Islet of Langerhans (tissue), 1 donor: ENCODE results near the gene COL8A1.
"Not testable (repeated sequence)": the region's sequence is repeated elsewhere in the genome, so short reads cannot be mapped to it uniquely, and the experiment has no call there.

Experiments
- FAIRE-seq: peaks from one replicate; lab custom pipeline; 2011; peaks lifted over from hg19 to GRCh38; lab: Jason Lieb, UNC

The COL8A1 gene

DNA sequence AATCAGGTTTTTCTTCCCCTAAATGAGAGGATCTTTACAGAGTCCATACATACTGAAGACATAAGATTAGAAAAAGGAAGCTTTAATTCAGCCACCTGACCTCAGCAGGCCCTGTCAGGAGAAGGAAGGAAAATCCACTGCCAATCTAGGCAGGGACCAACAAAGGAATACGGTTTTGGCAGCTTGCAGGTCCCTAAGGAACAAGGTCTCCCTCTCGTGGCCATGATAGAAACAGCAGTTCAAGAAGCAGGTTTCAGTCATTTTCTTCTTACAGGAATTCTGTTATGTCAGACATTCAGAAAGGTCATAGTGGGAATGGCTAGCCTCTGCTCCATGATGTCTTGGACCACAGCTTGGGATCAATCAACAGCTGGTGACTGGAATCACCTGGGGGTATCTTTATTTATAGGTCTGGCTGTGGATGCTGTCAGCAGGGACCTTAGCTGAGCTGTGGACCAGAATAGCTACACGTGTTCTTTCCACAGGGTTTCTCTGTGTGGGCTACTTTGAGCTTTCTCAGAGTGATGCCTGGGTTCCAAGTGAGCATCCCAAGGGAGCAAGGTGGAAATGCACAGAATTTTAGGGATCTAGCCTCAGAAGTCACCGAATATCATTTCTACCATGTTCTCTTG is 169.9 kb downstream of the COL8A1 start:
- no peak for FAIRE-seq

GRCh38 chr3:99809565-99809964 is 171.2 kb downstream of the COL8A1 start:
- FAIRE-seq: no peak

DNA sequence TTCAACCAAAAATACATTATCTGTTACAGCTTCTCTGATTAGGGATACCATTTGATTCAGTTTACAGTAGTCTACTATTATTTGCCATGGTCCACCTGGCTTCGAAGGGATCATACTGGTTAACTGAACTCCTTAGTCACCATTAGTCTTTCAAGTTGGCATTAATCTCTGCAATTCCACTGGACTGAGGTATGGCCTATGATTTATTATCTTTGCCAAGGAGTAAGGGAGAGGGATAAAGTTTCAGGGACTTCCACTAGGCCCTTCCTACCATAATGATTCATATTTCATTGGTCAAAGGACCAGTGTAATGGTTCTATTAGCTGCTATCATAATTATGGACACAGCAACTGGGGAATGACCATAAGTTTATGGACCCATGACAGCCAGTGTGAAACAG is 172.0 kb downstream of the COL8A1 start:
- FAIRE-seq: no peak

DNA sequence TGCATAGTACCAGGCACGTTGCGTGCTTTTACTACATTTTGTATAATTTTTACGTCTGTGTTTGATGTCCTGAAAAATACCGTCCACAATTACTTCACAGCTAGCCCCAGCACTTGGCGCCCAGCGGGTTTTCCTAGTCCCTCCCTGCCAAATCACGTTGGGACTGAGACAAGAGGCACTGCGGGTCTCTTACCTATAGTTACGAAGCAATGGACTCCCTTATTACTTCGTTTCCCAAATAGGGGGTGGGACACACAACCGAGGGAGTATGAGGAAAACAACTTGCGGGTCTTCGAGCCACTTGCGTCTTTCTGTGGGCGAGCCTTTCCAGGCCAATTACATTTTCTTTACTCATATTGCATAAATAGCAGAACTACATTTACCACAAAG is 178.6 kb downstream of the COL8A1 start:
- no peak for FAIRE-seq

GRCh38 chr3:99817437-99818240 is 179.2 kb downstream of the COL8A1 start, which contains the start of gene CMSS1:
TSS of gene CMSS1 (plus strand) at chr3:99817862.
- FAIRE-seq: peak; percentile 98

- no peak for FAIRE-seq
These were observed 180.4 kb downstream of the COL8A1 start for GRCh38 chr3:99818818-99819217.

- peak; percentile 21 for FAIRE-seq
These were observed 185.6 kb downstream of the COL8A1 start for GRCh38 chr3:99823723-99824711.

GRCh38 chr3:99825004-99825640 is 186.7 kb downstream of the COL8A1 start:
- FAIRE-seq: peak; percentile 86

- no peak for FAIRE-seq
These were observed 191.4 kb downstream of the COL8A1 start for GRCh38 chr3:99829844-99830243.

DNA sequence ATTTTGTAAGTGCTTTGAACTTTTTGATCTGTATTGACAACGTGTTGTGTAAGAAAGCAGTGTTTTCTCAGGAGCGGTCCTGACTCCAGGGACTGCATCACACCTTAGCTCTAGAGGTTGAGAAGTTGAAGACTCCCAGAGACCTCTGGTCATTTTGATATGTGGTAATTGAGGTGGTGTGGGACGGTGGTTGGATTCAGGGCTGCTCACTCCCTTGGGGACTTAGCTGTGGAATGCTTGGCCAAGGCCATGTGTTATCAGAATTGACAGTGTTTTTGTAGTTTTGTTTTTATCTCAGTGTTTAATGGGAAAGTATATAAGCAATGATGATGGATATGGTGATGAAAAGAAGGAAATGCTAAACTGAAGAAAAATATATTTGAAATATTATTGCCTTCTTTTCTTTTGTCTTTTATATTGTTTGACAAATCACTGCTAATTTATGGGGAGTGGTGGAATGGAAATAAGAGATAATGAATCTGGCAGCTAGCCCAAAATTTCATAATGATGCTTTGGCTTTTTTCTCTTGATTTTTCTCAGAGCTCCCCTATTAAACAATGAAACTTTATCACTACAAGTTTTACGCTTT is 195.3 kb downstream of the COL8A1 start:
- no peak for FAIRE-seq

- no peak for FAIRE-seq
These were observed 196.0 kb downstream of the COL8A1 start for GRCh38 chr3:99834211-99834957.

DNA sequence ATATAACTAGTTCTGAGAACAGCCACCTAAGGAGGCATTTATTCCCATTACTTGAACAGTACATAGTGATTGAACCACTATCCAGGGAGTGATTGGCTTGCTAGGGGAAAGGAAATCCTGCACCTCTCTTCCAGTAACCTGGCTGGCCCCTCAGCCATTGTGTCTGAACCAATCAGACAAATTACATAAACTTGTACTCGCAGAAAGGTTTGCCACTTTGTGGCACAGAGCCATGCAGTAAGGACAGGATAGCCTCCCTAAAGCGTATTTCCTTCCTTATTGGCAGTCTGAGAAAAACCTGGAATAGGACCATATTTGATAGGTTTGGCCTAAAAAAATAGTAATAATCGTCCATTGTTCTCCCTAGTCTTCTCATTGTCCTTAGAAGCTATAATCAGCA is 198.3 kb downstream of the COL8A1 start:
- FAIRE-seq: no peak

- no peak for FAIRE-seq
These were observed 199.3 kb downstream of the COL8A1 start for GRCh38 chr3:99837715-99838114.

DNA sequence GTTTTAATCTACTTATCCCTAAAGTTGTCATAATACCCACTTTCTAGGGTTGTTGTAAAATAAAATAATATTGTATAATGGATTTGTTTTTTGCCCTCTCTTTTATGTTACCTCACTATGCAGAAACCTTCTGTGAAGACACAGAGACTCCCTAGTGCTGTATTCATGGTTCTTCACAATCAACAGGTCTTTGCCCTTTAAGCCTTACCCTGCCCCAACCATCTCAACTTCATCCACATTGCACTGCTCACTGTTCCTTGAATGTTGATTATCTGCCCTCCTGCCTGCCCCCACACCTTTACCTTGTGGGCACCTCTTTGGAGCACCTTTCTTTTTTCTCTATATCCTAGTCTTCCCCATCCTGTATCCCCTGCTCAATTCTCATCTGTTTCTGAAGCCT is 200.4 kb downstream of the COL8A1 start:
- FAIRE-seq: no peak

- FAIRE-seq: no peak
These were observed 201.2 kb downstream of the COL8A1 start for GRCh38 chr3:99839613-99840012.

DNA sequence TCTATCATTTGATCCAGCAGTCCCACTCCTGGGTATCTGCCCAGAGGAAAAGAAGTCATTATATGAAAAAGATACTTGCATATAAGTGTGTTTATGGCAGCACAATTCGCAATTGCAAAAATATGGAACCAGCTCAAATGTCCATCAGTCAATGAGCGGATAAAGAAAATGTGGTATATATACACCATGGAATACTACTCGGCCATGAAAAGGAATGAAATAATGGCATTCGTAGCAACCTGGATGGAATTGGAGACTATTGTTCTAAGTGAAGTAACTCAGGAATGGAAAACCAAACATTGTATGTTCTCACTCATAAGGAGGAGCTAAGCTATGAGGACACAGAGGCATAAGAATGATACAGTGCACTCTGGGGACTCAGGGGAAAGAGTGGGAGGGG is 203.6 kb downstream of the COL8A1 start:
- not testable (repeated sequence) for FAIRE-seq

DNA sequence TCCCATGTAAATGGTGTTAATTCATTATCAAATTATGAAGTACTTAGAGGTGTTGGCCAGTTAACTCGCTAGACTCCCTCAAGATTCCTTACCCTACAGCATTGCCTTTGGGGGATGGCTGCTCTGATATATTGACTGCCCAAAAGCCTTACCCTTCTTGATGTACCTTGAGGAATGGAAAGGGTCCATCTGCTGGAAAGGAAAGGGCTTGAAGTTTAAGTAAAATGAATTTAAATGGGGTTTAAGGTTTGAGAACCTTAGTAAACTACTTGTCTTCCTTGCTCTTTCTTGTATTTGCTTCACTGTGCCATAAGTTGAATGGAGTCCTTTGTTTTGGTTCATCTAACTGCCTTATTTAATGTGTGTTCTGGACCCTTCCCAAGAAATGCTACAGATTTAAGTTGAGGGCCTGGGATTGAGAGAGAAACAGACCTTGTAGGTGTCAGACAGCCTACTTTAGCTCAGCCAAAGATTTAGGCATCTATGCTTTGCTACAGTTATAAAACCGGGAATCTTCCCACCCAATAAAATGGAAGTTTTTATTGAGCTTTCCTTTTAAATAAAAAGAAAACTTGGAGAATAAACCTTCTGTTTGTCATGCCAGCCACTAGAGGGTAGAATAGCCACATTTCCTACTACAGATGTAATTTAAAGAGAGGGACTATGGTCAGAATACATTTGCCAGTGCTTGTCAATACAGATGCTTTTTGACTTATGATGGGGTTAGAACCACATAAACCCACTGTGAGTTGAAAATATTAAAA is 204.6 kb downstream of the COL8A1 start:
- FAIRE-seq: peak; percentile 97

DNA sequence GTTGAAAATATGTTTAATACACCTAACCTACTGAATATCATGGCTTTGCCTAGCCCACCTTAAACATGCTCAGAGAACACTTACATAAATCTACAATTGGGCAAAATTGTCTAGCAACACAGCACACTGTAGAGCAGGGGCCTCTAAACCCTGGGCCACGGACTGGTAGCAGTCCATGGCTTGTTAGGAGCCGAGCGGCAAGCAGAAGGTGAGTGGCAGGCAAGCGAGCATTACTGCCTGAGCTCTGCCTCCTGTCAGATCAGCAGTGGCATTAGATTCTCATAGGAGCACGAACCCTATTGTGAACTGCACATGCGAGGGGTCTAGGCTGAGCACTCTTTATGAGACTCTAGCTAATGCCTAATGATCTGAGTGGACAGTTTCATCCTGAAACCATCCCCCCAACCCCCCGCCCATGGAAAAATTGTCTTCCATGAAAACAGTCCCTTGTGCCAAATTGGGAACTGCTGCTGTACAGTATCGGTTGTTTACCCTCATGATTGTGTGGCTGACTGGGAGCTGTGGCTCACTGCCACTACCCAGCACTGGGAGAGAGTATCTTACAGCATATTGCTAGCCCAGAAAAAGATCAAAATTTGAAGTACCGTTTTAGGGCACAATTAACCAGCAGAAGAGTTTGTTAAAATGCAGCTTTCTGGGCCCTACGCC is 205.3 kb downstream of the COL8A1 start:
- FAIRE-seq: no peak

- FAIRE-seq: no peak
These were observed 206.9 kb downstream of the COL8A1 start for GRCh38 chr3:99845331-99845730.

GRCh38 chr3:99845999-99846398 is 207.6 kb downstream of the COL8A1 start:
- no peak for FAIRE-seq
